ENCODE measurements around the gene FBXO3.
"Not testable (repeated sequence)": the region's sequence is repeated elsewhere in the genome, so short reads cannot be mapped to it uniquely, and the experiment has no call there.

The FBXO3 gene, protein sequence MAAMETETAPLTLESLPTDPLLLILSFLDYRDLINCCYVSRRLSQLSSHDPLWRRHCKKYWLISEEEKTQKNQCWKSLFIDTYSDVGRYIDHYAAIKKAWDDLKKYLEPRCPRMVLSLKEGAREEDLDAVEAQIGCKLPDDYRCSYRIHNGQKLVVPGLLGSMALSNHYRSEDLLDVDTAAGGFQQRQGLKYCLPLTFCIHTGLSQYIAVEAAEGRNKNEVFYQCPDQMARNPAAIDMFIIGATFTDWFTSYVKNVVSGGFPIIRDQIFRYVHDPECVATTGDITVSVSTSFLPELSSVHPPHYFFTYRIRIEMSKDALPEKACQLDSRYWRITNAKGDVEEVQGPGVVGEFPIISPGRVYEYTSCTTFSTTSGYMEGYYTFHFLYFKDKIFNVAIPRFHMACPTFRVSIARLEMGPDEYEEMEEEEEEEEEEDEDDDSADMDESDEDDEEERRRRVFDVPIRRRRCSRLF

DNA sequence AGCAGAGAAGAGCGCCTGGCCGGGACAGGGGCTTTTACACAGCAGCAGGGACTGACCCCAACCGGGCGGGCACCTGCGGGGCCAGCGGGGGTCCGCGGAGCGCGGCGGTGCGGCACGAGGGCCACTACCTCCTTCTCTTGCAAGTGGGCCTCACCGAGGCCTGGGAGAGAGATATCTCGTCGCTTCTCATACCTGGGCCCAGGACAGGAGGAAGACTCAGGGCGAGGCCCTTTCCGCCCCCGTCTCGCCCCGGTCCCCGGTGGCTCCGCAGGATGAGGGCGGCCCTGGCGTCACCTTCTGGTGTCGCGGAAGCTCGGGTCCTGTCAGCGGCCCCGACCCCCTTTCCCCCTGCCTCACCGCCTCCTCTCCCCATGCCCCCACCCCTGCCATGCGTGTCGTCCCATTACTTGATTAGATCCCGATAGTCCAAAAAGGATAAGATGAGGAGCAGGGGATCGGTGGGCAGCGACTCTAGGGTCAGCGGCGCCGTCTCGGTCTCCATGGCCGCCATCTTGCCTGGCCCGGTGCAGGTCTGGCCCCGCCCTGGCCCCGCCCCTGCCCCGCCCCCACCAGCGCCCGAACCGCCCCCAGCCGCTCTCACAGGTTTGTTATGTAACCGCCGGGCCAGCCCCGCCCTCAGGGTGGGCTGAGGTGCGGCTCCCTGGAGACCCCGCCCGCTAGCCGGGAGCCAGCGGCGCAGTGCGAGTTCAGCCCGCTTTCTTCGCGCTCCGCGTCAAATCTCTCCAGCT lies at the start of gene FBXO3:
Gene FBXO3 (minus strand): TSS at position 534 of the 749 bp plus-strand sequence. CDS start 23 bp downstream, at position 511.
- DNase-seq (ENCODE audit: low spot score) = peak; percentile 97

DNA sequence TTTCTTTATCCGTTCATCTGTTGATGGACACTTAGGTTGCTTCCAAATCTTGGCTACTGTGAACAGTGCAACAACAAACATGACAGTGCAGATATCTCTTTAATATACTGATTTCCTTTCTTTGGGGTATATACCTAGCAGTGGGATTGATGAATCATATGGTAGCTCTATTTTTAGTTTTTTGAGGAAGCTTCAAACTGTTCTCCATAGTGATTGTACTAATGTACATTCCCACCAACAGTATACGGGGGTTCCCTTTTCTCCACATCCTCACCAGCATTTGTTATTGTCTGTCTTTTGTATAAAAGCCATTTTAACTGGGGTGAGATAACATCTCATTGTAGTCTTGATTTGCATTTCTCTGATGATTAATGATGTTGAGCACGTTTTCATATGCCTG lies 48.7 kb upstream of the FBXO3 start:
- not testable (repeated sequence) for DNase-seq (ENCODE audit: low spot score)

DNA sequence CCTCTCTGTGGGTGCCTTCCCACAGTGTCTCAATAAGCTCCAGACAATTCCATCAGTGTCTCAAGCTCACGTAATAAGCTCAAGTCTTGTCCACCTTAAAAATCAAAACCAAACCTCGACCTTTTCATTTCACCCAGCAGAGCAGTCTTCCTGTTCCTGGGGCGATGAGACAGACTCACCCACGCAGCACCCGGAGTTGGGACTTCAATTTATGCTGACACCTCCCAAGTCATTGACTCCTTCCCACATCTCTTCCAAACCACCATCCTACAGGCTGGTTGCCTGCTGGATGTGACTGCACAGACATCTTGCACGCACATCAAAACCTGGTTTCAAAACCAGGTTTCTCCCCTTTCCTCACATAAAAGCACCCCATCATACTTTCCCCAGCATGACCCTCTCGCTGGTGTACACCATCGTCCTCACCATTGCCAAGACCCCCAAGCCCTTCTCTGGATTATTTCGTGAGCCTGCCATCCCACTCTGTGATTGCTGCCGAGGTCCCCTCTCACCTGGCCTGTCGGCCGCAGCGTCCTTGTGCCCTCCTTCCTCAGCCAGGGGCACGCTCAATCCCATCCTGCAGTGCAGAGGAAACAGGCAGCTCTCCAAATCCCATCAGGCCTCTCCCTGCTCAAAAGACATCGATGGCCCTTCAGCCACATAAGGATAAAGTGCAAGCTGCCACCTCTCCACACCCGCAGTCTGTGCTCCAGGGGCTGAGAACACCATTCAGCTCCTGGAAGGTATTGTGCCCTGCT lies 45.1 kb upstream of the FBXO3 start:
- no peak for DNase-seq (ENCODE audit: low spot score)

DNA sequence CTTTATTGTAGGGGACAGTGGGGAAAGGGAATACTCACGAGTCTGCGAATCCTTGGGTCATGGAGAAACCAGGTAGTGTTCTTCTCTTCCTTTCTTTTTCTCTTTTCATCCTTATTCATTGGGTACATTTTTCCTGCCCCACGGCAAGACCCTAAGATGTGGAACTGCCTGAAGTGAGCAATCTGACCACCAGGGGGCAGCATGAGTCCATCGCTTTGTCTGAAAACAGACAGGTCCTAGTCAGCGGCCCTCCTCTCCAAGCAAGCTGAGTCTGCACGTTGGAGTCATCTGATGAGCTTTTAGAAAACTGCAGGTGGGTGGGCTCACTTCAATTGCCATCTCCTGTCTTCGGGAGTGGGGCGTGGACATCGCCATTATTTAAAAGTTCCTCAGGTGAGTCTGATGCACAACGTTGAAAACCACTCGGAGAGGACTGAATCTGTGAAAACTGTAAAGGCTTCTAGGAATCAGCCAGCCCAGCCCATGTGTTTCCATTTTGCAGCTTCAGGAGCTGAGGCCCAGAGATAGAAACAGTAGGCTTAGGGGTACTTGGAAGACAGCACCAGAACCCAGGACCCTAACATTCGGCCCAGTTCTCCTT lies 34.0 kb upstream of the FBXO3 start:
- DNase-seq (ENCODE audit: low spot score) = peak; percentile 84

DNA sequence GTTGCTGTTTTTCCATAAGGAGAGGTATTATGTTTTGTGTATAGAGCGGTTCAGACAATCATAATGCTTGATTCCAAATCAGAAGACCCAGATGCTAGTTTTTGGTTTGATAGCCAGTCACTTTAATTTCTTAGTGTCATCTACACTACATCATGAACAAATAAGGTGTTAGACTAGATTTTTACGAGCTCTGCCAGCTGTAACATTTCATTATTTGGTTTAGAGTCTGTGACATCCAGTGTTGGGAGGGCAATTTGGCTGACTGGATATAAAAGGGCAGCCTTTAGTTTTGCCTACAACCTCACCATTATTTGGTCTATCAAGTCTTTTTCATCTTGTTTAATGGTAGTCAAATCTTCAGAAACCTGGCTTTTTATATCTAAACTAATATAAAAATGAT lies 30.2 kb upstream of the FBXO3 start:
- no peak for DNase-seq (ENCODE audit: low spot score)

DNA sequence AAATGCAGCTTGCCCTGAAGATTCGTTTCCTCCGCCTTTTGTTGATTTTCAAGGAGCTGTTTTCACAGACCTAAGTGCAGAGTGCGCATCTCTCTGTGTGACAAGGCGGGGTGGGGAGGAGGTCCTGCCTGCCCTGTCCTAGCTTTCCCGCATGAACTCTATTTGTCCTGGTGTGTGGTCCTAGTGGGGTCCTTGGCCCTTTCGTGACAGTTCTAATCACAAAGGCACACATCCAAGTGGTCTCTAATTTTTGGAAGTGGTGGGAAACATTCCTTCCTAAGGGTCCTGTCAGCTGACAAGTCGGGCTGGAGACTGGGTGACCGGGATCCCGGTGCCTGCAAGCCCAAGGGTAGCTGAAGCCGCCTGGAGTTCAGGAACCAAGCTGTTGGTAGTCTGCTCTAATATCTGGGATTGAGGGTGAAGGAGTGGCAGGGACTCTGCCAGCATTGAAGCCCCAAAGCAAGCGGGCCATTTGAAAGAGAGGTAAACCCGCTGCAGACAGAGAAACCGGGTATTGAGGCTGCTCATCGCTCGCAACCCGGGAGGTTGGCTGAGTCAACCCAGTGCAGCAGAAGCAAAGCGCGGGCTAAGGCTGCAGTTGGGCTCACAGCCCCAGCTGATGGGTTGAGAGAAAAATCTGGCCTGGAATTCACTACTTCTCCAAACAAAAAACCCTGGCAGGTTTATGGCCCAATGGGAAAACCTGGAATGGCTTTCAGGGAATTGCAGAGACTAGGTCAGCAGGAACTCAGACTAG lies 28.1 kb upstream of the FBXO3 start:
- DNase-seq (ENCODE audit: low spot score) = peak; percentile 86

DNA sequence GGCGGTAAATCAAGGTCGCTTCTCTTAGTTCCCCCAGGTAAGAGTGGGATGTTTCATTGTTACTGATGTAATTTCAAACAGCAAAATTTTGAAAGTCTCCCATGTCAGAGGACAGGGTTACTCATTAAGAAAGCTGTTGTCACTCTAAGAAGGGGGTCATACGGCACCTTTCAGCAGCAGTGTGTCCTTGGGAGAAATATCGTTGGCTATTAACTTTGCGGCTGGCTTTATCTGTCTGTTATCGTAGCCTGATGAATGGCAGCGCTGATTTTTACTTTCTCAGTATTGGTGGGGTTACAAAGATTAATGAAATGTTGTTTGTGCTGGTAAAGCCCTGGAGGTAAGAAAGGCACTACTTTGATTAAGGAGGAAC lies 27.5 kb upstream of the FBXO3 start:
- no peak for DNase-seq (ENCODE audit: low spot score)

DNA sequence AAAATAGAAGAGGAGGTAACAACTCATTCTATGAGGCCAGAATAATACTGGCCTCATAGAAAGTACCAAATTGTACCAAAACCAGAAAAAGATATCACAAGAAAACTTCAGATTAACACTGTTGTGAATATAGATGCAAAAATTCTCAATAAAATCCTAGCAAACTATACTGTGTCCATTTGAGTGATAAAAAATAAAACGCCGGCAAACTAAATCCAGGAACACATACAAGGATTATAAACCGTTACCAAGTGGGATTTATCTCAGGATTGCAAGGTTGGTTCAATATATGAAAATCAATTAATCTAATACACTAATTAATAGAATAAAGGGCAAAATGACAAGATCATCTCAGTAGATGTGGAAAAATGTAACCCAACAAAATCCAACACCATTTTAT lies 23.6 kb upstream of the FBXO3 start:
- no peak for DNase-seq (ENCODE audit: low spot score)

DNA sequence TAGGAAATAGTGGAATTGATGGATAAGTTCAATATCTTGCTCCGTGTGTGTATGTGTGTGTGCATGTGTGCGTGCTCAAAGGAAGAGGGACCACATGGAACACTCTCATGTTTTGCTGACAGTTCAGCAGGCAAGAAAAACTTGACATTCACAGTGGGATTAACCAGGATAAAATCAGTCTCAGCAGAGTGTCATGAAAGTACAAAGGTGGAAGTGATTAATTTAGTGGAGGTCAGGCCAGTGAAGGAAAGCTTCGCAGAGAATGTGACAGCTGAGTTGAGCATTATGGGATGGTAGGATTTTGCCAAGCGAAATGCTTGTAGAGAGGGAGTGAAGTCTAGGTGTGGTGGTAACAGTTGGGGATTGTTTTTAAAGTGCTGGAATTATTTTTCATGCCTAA lies 15.7 kb upstream of the FBXO3 start:
- DNase-seq (ENCODE audit: low spot score) = no peak

DNA sequence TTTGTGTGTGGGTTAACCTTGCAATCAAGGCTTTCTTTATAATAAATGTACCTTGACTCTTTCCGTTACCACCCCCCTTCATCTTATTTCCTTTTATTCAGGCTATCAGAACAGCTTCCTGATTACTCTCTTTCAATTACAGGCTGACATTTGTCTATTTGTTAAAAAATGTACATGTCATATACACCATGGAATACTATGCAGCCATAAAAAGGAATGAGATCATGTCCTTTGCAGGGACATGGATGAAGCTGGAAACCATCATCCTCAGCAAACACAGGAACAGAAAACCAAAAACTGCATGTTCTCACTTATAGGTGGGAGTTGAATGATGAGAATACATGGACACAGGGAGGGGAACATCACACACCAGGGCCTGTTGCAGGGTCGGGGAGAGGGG lies 13.8 kb upstream of the FBXO3 start:
- not testable (repeated sequence) for DNase-seq (ENCODE audit: low spot score)

DNA sequence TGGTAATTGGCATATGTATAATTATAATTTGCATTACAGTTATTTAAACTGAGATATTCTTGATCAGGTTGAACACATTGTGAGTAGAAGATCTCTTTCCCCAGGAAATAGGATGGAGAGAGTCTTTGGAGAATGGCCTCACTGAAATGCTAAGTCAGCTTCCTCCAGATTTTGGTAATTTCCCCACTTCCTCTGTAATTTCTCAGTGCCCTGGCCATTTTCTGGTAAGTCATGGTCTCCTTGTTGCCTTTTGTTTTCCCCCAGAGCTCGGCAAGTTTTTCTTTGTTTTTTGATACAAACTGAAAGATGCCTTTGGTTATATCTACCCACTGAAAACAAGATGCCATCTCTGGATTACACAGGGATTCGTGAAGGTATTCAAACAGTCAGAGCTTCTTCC lies 12.8 kb upstream of the FBXO3 start:
- DNase-seq (ENCODE audit: low spot score) = no peak

DNA sequence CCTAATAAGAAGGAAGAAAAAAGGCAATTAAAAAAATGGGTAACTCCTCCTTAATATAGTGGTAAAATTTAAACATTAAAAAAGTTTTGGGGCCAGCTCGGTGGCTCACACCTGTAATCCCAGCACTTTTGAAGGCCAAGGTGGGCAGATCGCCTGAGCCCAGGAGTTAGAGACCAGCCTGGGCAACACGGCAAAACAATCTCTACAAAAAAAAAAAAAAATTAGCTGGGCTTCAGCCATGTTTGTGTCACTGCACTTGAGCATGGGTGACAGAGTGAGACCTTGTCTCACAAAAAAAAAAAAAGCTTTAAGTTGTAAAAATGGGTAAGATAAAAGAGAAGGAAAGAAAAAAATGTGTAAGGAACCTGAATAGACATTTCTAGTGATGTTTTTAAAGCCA lies 11.3 kb upstream of the FBXO3 start:
- DNase-seq (ENCODE audit: low spot score) = no peak

DNA sequence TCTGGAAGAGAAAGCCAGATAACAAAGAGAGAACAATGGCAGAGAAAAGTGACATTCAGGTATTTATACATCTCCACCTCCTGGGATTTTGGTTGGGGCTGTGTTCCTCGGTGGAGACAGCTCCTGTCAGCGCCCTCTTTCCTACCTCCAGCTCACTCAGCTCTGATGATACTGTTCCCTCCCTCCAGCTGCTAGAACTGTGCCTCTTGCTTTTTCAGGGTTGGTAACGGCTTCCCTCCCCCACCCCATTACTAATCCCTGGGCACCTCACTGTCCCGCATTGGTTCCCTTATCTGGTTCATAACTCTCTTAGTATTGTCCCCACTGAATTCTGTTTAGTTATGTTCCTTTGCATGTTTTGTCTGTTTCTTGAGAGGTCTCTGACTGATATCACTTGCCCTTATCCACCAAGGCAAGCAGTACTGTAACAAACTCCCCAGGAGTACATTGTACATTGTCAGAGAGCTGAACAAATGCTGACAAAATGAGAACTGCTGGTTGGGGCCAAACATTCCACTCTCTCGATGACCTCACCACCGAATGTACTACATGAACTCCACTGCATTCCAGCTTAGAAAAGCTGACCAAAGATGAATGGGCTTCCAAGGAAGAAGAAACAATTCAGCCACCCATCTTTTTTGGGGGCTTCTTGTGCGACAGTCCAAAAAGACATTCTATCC lies 5.7 kb upstream of the FBXO3 start:
- DNase-seq (ENCODE audit: low spot score) = peak; percentile 84

DNA sequence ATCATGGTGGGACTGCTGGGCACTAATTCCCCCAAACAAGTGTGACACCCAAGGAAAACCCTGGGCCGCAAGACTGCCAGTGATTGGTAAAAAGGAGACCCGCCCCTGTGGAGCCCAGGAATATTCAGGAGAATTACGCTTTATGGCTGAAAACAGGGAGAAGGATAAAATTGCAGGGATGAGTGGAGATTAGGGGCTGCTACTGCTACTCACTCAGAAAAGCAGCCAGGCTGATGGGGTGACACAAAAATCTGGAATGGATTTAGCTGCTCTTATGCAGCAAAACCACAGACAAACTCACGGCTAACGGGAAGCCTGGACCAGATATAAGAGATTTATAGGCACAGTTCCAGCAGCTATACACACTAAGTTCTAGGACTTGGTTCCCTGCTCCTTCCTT lies 4.4 kb upstream of the FBXO3 start:
- DNase-seq (ENCODE audit: low spot score) = peak; percentile 70

DNA sequence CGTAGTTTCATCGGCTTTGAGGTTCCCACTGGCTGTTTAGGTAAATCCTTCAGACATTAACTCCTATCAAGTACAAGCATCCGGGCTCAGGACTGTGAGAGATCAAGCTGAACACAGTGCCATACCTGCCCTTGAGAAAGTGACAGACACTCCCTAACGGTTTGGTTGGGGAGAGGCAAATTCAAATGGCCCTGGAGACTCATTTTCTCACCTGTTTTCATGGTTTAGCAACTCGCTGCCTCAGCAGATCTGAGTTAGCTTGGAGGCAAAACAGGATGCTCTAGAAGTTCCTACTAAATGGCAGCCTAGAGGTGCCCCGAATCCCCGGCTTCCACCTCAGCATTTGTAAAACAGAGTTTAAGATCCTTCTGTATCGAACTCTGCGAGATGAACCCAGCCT lies 3.6 kb upstream of the FBXO3 start:
- DNase-seq (ENCODE audit: low spot score) = no peak

DNA sequence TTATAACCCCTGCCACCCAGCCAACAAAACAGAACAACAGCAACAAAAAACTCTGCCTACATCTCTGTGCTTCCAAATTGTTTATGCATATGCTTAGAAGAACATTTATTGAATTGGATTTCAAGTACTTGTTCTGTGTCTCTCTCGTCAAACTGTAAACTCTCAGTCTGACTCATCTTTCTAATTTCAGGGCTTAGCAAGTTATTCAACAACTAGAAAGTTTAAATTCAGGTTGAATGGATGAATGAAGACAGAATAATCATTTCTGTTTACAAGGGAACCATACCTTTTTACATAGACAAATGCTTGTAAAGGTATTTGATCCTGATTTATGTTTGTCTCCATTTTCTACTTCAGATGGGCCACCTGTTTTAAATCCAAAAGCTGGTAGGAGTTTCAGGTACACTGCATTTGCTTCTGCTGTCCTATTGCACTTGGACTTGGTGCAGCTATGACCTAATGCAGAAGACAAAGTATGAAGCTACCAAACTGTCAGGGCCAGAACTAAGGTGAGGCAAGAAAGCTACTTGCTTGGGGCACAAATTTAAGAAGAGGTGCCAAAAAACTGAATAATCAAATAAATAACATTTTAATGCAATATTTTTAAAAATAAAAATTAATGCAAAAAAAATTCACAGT lies 1.6 kb upstream of the FBXO3 start:
- no peak for DNase-seq (ENCODE audit: low spot score)

DNA sequence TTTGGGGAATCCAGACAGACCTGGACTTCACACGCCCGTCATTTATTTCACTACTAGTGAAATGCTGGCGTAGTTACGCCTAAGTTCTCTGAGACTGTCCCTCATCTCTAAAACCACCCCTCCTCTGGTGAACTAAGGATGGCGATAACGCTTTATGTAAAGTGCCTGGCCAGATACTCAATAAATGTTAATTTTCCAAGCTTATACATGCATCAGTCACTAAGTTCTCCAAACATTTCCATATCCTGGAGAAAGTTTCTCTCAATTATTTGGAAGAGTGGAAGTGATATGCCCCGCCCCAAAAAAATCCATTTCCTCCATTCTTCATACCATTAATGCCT lies 1.1 kb upstream of the FBXO3 start:
- DNase-seq (ENCODE audit: low spot score) = no peak

DNA sequence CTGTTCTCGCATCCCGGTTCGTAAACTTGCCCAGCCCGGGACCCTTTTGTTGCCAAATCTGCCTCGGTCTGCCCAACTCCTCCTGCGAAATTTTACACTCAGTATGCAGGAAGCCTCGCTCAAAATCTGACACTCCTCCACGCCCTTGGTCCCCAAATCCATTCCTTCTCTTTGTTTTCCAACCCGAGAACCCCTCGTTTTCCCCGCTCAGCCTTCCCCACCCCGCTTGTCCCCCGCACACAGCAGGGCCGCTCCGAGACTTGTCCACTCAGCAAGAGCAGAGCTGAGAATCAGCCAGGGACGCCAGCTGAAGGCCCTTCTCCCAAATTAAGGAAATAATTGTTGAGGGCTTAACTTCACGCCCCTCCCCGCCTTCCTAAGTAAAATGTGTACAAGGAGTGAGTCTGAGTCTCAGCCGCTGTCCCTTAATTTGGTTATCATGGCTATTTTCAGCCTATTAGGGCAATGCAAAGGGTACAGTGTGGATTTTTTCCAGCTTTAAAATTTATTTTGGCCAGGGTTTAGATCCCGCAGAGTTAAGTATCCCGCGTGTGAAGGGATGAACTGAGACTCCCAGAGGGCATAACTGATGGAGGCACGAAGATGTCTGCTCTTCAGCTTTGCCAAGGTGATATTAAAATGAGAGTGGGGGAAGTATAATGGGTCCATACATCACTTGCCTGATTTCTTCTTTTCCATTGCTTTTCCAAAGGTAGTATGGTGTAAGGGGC lies 581 bp upstream of the FBXO3 start:
- DNase-seq (ENCODE audit: low spot score) = no peak

DNA sequence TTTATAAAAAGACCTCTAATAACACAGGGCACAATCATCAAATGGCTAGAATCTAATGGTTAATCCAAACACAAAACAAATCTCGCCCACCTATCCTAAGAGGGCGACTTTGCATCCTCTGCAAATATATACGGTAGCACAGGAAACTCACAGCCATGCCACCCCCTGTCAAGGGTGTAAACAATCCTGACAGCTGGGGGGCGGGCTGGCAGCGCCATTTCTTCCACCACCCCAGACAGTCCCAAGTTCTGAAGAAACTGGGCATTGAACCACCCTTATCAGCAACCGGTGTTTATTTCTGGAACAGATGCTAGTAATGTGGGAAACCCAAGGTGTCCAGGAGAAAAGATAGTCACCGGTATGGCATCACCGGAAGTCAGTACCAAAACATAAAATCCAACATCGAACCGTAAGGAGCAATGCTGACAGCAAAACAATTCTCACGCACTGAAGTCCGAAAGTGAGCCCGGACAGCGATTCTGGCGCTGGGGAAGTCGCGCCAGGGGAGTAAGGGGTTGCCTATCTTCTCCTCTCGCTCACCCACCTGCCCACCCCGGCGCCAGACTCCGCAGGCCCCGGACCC lies 825 bp downstream of the FBXO3 start:
- DNase-seq (ENCODE audit: low spot score) = peak; percentile 32
